Loucy (cell line): ENCODE results near the gene MVD.

Source experiments
- CTCF ChIP-seq: fragments of 200-600 bp; sonication (generic); conservative IDR thresholded peaks from 2 replicates; pipeline ENCODE4 v1.5.1; 2014; ENCODE audit warnings: mild to moderate bottlenecking, antibody characterized with exemption, low read length
- EZH2phosphoT487 ChIP-seq: fragments of 200-600 bp; IDR thresholded peaks from 2 replicates; pipeline ENCODE4 v1.6.1; 2018; ENCODE audit warnings: antibody characterized with exemption, mild to moderate bottlenecking, moderate library complexity, borderline replicate concordance

GRCh38 chr16:88622125-88622524 lies 40.8 kb downstream of the MVD start:
- TF ChIP-seq CTCF = no peak
- no peak for TF ChIP-seq EZH2phosphoT487
